ENCODE measurements around the gene MET. TPM values are rescaled to one million over a fixed set of nuclear protein-coding genes. Genes with fewer than 3 reads are reported as not detected.
A peak's percentile ranks its signal among the peaks of the same experiment; 100 is the strongest.
"Not testable (repeated sequence)": the region's sequence is repeated elsewhere in the genome, so short reads cannot be mapped to it uniquely, and the experiment has no call there.

Gene MET
- total RNA-seq, 1 experiment from 2014 or later, result 200 TPM

DNA sequence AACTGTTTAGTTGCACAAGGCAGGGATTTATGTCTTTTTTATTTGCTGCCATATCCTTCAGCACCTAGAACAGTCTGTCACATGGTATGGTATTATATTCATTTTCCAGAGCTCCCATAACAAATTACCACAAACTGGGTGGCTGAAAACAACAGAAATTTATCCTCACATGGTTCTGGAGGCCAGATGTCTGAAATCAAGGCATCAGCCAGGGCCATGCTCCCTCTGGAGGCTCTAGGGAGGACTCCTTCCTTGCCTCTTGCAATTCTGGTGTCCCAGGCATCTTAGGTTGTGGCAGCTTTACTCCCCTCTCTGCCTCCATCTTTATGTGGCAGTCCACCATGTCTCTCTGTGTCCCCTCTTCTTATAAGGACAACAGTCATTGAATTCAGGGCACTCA is 43.1 kb downstream of the MET start:
- intact Hi-C loops (cut with micrococcal nuclease), result no loop called here
- Histone ChIP-seq H2AFZ (ENCODE audit: low read depth, low read length, poor library complexity, severe bottlenecking) (no peak overlapping the region), H4K20me1 (ENCODE audit: insufficient read depth) (no peaks in the 10 kb centered on the region), H3K4me3 (replicated peaks in 1 of 2; ENCODE audit: low read depth in 1 of 2, low read length in 2 of 2) (no peak overlapping the region), H3K9me3 (ENCODE audit: control insufficient read depth in 1 of 2, insufficient read depth in 1 of 2, low read depth in 1 of 2, low read length in 2 of 2) (no peaks in the 10 kb centered on the region), H3K27me3 (ENCODE audit: insufficient read depth, low read length) (no peaks in the 10 kb centered on the region), H3K36me3 (ENCODE audit: control insufficient read depth in 1 of 2, insufficient read depth in 2 of 2, low read length in 2 of 2) (peaks cover 0 to 26% of the 10 kb centered on the region in 2 experiments; a peak in 2 of 4 replicates), H3K9me2 (ENCODE audit: insufficient read depth) (no peaks in the 10 kb centered on the region), H3K4me1 (ENCODE audit: control insufficient read depth in 1 of 2, insufficient read depth in 2 of 2, low read length in 2 of 2) (peaks cover 67 to 72% of the 10 kb centered on the region in 2 experiments), H3K9ac (ENCODE audit: low read length) (peak overlapping the region; percentile 40; the same call in 1 of the 2 replicates), H3K4me2 (ENCODE audit: low read length) (peak overlapping the region; percentile 67), H3K27ac (ENCODE audit: low read depth, low read length) (peak overlapping the region; percentile 66), H3K79me2 (ENCODE audit: insufficient read depth, low read length) (peaks cover 87% of the 10 kb centered on the region)
- ChIA-PET RAD21 (ENCODE audit: low non-redundant PET in 1 of 2, low total read pairs in 2 of 2, uncharacterized antibody in 2 of 2, unreplicated experiment in 2 of 2) (no interaction called here), POLR2A (no interaction called here), CTCF (no interaction called here)
- DNase-seq (ENCODE audit: low read depth, low spot score), result no peak
- 0 out of 2 replicates have a peak, but pooled peaks have one; percentile 25 for ATAC-seq
- TF ChIP-seq RAD21 (IDR thresholded peaks at IDR 0.05; ENCODE audit: low read depth) (peak; percentile 31; the same call in 1 of the 2 replicates), CTCF (IDR thresholded peaks at IDR 0.05 in 2 of 3, conservative IDR thresholded peaks at IDR 0.05 in 1 of 3; ENCODE audit: borderline replicate concordance in 1 of 3, insufficient read depth in 1 of 3, low read depth in 2 of 3, low read length in 2 of 3) (peak in 2 of 3 experiments; percentile 40 to 51; a peak in 3 of 6 replicates), MAX (IDR thresholded peaks at IDR 0.05) (no peak)
- BruUV-seq (replicated peaks), result no TSS peak

DNA sequence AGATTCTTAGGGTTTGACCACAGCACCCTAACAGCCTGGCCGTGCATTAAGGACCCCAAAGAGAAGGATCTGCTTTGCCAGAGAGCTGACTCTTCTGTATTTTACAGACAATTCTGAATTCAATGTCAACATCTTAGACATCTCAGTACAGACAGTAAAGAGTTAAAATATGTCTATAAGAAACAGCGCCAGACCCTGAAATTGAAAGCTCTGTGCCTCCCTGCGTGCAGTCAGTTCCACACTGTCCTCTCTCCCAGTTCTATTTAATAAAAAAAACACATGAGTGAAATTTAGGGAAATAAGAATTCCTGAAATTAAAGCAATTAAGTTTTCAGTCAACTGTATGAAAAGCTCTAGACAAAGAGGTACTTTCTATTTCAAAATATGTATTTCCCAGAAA is 45.1 kb downstream of the MET start:
- CTCF ChIA-PET, result no interaction called here
- no peak for DNase-seq (ENCODE audit: low read depth, low spot score)
- H3K9me2 ChIP-seq (ENCODE audit: insufficient read depth), result no peaks in the 10 kb centered on the region
- no peak overlapping the region for H3K4me3 ChIP-seq (replicated peaks in 1 of 2; ENCODE audit: low read depth in 1 of 2, low read length in 2 of 2)
- peak overlapping the region; percentile 66 for H3K27ac ChIP-seq (ENCODE audit: low read depth, low read length)
- intact Hi-C loops (cut with micrococcal nuclease), result no loop called here
- H4K20me1 ChIP-seq (ENCODE audit: insufficient read depth), result no peaks in the 10 kb centered on the region
- peak overlapping the region; percentile 67 for H3K4me2 ChIP-seq (ENCODE audit: low read length)
- POLR2A ChIA-PET, result interaction anchor here (1.0 kb wide), 1 partner anchor 59 kb away, joined by 4 read pairs; no protein-coding TSS in a partner anchor
- H3K9me3 ChIP-seq (ENCODE audit: control insufficient read depth in 1 of 2, insufficient read depth in 1 of 2, low read depth in 1 of 2, low read length in 2 of 2), result no peaks in the 10 kb centered on the region
- H3K79me2 ChIP-seq (ENCODE audit: insufficient read depth, low read length), result peaks cover 66% of the 10 kb centered on the region
- H2AFZ ChIP-seq (ENCODE audit: low read depth, low read length, poor library complexity, severe bottlenecking), result no peak overlapping the region
- H3K9ac ChIP-seq (ENCODE audit: low read length), result peak overlapping the region; percentile 40
- no peak for ATAC-seq
- BruUV-seq (replicated peaks), result no TSS peak
- no peaks in the 10 kb centered on the region for H3K27me3 ChIP-seq (ENCODE audit: insufficient read depth, low read length)
- H3K36me3 ChIP-seq (ENCODE audit: control insufficient read depth in 1 of 2, insufficient read depth in 2 of 2, low read length in 2 of 2), result peaks cover 0 to 16% of the 10 kb centered on the region in 2 experiments; a peak in 2 of 4 replicates
- no peak for TF ChIP-seq SIN3A (IDR thresholded peaks at IDR 0.05; ENCODE audit: low read depth)
- no peak for TF ChIP-seq SRF (IDR thresholded peaks at IDR 0.05; ENCODE audit: low read depth)
- RAD21 ChIA-PET (ENCODE audit: low non-redundant PET in 1 of 2, low total read pairs in 2 of 2, uncharacterized antibody in 2 of 2, unreplicated experiment in 2 of 2), result no interaction called here
- H3K4me1 ChIP-seq (ENCODE audit: control insufficient read depth in 1 of 2, insufficient read depth in 2 of 2, low read length in 2 of 2), result peaks cover 46 to 51% of the 10 kb centered on the region in 2 experiments

- H3K4me2 ChIP-seq (ENCODE audit: low read length); H3K4me3 ChIP-seq (replicated peaks in 1 of 2; ENCODE audit: low read depth in 1 of 2, low read length in 2 of 2); CTCF ChIA-PET; H3K9me3 ChIP-seq (ENCODE audit: control insufficient read depth in 1 of 2, insufficient read depth in 1 of 2, low read depth in 1 of 2, low read length in 2 of 2); POLR2A ChIA-PET; BruUV-seq (replicated peaks); intact Hi-C loops (cut with micrococcal nuclease); H3K9me2 ChIP-seq (ENCODE audit: insufficient read depth); DNase-seq (ENCODE audit: low read depth, low spot score); ATAC-seq; H3K27me3 ChIP-seq (ENCODE audit: insufficient read depth, low read length); RAD21 ChIA-PET (ENCODE audit: low non-redundant PET in 1 of 2, low total read pairs in 2 of 2, uncharacterized antibody in 2 of 2, unreplicated experiment in 2 of 2); H2AFZ ChIP-seq (ENCODE audit: low read depth, low read length, poor library complexity, severe bottlenecking); H3K9ac ChIP-seq (ENCODE audit: low read length): not testable (repeated sequence)
- peaks cover 11% of the 10 kb centered on the region for H4K20me1 ChIP-seq (ENCODE audit: insufficient read depth)
- peak overlapping the region; percentile 17; the same call in 1 of the 2 replicates for H3K27ac ChIP-seq (ENCODE audit: low read depth, low read length)
- H3K36me3 ChIP-seq (ENCODE audit: control insufficient read depth in 1 of 2, insufficient read depth in 2 of 2, low read length in 2 of 2), result peaks cover 2 to 27% of the 10 kb centered on the region in 2 experiments; a peak in 1 of 4 replicates
- peaks cover 36 to 37% of the 10 kb centered on the region in 2 experiments; a peak in 3 of 4 replicates for H3K4me1 ChIP-seq (ENCODE audit: control insufficient read depth in 1 of 2, insufficient read depth in 2 of 2, low read length in 2 of 2)
- peaks cover 51% of the 10 kb centered on the region for H3K79me2 ChIP-seq (ENCODE audit: insufficient read depth, low read length)
Measured at GRCh38 chr7:116723959-116724529, 52.0 kb downstream of the MET start.

All from HCT116 (cell line).